ENCODE results near the gene CEACAM7.

DNA sequence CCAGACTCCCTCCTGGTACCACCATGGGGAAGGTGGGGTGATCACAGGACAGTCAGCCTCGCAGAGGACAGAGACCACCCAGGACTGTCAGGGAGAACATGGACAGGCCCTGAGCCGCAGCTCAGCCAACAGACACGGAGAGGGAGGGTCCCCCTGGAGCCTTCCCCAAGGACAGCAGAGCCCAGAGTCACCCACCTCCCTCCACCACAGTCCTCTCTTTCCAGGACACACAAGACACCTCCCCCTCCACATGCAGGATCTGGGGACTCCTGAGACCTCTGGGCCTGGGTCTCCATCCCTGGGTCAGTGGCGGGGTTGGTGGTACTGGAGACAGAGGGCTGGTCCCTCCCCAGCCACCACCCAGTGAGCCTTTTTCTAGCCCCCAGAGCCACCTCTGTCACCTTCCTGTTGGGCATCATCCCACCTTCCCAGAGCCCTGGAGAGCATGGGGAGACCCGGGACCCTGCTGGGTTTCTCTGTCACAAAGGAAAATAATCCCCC lies 19.9 kb upstream of the CEACAM7 start:
- TF ChIP-seq POLR2A (IDR thresholded peaks at IDR 0.05; ENCODE audit: extremely low read depth, insufficient read length): no peak
- TF ChIP-seq, protein P1, sequence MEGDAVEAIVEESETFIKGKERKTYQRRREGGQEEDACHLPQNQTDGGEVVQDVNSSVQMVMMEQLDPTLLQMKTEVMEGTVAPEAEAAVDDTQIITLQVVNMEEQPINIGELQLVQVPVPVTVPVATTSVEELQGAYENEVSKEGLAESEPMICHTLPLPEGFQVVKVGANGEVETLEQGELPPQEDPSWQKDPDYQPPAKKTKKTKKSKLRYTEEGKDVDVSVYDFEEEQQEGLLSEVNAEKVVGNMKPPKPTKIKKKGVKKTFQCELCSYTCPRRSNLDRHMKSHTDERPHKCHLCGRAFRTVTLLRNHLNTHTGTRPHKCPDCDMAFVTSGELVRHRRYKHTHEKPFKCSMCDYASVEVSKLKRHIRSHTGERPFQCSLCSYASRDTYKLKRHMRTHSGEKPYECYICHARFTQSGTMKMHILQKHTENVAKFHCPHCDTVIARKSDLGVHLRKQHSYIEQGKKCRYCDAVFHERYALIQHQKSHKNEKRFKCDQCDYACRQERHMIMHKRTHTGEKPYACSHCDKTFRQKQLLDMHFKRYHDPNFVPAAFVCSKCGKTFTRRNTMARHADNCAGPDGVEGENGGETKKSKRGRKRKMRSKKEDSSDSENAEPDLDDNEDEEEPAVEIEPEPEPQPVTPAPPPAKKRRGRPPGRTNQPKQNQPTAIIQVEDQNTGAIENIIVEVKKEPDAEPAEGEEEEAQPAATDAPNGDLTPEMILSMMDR (IDR thresholded peaks at IDR 0.05; ENCODE audit: low read depth, low read length): no peak
- TF ChIP-seq, protein P2, sequence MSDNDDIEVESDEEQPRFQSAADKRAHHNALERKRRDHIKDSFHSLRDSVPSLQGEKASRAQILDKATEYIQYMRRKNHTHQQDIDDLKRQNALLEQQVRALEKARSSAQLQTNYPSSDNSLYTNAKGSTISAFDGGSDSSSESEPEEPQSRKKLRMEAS (IDR thresholded peaks at IDR 0.05; ENCODE audit: low read depth, low read length): no peak
- TF ChIP-seq MYC (IDR thresholded peaks at IDR 0.05; ENCODE audit: low read depth, low read length): no peak

Data from NB4 (cell line).